ENCODE results near the gene RPS21.

RPS21 gene

GRCh38 chr20:62390317-62391164 lies 3.6 kb downstream of the RPS21 start:
- H3K27ac ChIP-seq: peak overlapping the region; percentile 92
- TF ChIP-seq, protein P1, sequence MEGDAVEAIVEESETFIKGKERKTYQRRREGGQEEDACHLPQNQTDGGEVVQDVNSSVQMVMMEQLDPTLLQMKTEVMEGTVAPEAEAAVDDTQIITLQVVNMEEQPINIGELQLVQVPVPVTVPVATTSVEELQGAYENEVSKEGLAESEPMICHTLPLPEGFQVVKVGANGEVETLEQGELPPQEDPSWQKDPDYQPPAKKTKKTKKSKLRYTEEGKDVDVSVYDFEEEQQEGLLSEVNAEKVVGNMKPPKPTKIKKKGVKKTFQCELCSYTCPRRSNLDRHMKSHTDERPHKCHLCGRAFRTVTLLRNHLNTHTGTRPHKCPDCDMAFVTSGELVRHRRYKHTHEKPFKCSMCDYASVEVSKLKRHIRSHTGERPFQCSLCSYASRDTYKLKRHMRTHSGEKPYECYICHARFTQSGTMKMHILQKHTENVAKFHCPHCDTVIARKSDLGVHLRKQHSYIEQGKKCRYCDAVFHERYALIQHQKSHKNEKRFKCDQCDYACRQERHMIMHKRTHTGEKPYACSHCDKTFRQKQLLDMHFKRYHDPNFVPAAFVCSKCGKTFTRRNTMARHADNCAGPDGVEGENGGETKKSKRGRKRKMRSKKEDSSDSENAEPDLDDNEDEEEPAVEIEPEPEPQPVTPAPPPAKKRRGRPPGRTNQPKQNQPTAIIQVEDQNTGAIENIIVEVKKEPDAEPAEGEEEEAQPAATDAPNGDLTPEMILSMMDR (conservative IDR thresholded peaks at IDR 0.05): no peak

GRCh38 chr20:62391165-62392076 lies 4.5 kb downstream of the RPS21 start:
- H3K27ac ChIP-seq: peak overlapping the region; percentile 92
- TF ChIP-seq, protein P1 (conservative IDR thresholded peaks at IDR 0.05): no peak

GRCh38 chr20:62392077-62392418 lies 5.1 kb downstream of the RPS21 start:
- peak overlapping the region; percentile 92; the same call in 1 of the 2 replicates for H3K27ac ChIP-seq
- TF ChIP-seq, protein P1 (conservative IDR thresholded peaks at IDR 0.05): no peak

GRCh38 chr20:62392621-62393334 lies 5.9 kb downstream of the RPS21 start:
- TF ChIP-seq, protein P1 (conservative IDR thresholded peaks at IDR 0.05): no peak
- H3K27ac ChIP-seq: no peak overlapping the region

DNA sequence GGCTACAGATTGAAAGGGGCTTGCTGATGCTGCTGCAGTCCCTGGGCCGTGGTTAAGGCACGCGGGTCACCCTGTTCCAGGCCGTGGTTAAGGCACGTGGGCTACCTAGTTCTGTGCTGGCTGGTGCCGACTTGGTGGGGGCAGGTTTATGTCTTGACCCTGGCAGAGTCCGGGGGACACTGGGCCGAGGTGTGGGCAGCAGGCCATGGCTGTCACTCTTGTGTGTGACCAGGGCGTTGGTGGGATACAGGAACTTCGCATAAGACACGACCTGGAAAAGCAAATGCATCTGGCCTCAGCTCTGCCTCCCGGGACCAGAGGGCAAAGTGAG lies 6.4 kb downstream of the RPS21 start:
- TF ChIP-seq, protein P1 (conservative IDR thresholded peaks at IDR 0.05): no peak
- H3K27ac ChIP-seq: no peak overlapping the region

GRCh38 chr20:62393830-62394229 lies 6.9 kb downstream of the RPS21 start:
- TF ChIP-seq, protein P1 (conservative IDR thresholded peaks at IDR 0.05): no peak
- H3K27ac ChIP-seq: no peak overlapping the region
